Measurements from ENCODE around the gene TNS3.

Gene TNS3

DNA sequence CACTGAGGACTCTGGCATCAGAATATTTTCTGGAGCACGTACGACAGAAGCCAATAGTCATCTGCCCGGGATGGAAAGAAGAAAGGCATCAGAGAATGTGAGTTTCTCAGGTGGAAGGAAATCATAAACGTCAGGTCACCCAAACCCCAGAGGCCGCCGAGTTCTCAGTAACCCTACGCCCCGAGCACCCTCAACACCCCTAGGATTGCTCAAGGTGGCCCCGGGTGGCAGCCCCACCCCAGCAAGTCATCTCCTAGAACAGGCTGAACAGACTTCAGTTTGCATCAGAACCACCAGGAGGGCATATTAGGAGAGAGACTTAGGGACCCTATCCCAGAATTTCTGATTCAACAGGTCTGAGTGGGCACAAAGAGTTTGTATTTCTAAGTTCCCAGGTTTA is 117.6 kb downstream of the TNS3 start:
- DNase-seq, result no peak

- no peak for DNase-seq
These were observed 120.2 kb downstream of the TNS3 start for GRCh38 chr7:47461746-47462145.

- no peak for DNase-seq
These were observed 120.8 kb downstream of the TNS3 start for GRCh38 chr7:47461161-47461560.

DNA sequence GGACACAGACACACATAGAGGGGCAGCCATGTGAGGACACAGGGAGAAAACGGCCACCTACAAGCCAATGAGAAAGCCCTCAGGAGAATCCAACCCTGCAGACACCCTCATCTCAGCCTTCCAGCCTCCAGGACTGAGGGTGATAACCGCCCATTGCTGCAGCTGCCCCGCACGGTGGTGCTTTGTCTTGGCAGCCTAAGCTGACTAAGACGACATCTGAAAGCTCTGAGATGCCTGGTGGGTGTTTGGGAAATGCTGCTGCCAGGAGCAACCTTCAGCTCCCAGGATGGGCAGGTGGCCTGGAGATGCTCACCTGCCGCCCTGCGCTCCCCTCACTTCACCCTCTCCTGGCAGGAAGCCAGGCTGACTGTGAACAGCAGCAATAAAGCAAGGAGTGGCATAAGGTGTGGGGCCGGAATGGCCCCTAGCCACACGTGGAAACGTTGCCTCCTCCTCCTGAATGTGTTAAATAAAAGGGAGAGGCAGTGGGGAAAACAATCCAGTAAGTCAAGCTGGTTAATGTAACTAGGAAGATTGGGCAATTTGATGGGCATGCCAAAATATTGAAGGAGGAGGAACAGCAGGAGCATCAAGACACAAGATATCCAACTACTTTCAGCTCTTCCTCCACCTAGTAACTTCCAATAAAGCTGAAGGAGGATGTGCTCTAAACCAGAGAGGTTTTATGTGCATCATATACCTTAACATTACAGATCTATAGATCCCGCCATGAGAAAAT is 121.5 kb downstream of the TNS3 start:
- no peak for DNase-seq

- DNase-seq, result no peak
These were observed 123.4 kb downstream of the TNS3 start for GRCh38 chr7:47458486-47458885.

DNA sequence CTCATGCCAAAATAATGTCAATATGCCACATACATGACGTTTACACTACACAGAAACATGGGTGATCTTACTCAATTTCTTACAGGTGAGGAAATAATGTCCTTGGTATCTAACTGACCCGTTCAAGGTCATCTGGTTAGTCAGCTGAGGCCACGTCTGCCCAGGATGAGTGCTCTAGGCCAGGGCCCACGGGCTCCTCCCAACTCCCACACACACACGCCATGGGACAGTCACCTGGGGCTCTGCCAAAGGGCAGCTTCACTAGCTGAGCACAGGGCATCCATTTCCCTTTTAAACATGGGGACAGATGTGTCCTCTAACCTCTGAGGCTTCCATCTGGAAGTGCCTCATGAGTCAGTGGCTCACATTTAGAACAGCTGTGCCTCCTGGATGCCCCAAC is 123.9 kb downstream of the TNS3 start:
- DNase-seq, result no peak

- no peak for DNase-seq
These were observed 125.5 kb downstream of the TNS3 start for GRCh38 chr7:47456210-47456955.

DNA sequence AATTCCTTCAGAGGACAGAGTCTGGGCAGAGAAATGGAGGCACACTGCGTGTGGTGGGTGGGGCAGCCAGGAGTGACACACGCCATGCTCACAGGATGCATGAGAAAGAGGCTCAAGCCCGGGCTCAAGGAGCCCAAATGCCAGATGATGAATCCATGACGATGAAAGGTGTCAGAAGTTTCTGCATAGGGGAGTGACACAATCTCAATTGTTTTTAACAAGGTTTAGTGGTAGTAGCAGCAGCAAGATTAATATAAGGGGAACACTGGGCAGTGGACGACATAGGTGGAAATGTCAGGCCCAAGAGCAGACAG is 126.1 kb downstream of the TNS3 start:
- no peak for DNase-seq

- no peak for DNase-seq
These were observed 126.7 kb downstream of the TNS3 start for GRCh38 chr7:47454974-47455871.

DNA sequence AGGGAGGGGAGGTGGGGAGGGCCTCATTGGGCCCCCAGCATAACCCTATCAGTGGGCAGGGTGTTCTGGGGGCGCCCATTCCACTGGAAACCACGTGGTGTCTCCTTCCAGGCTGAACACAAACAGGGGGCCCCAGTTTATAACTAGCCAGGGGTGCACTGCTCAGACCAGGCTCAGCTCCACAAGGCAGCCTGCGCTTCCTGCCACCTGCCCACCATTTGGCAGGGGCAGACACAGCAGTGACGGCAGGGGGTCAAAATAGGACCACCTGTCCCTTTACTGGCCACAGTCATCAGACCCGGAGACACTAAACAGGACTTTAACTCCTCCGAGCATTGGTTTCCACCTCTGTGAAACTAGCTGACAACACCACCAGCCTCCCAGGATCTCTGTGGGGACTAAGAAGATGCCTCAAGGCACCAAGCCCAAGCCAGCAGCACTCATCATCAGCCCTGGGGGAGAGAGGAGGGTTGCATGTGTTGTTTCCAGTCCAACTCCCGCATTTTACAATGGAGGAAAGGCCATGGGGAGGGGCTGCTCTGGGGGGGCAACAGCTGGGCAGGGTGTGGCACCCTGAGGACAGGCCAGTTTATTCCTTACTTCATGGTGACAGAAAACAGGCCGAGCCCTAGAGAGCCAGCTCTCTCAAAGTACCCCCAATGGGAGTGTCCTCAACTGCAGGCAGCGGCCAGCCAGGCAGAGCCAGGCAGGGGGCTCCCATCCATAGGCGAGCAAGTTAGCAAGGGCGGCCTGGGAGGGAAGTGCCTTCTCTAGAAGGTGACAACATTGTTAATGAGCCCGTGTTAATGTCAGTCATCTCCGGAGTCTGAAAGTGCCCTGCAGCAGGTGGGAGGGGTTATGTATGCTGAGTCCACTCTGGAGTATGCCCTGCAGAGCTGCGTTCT is 127.6 kb downstream of the TNS3 start:
- DNase-seq, result no peak

DNA sequence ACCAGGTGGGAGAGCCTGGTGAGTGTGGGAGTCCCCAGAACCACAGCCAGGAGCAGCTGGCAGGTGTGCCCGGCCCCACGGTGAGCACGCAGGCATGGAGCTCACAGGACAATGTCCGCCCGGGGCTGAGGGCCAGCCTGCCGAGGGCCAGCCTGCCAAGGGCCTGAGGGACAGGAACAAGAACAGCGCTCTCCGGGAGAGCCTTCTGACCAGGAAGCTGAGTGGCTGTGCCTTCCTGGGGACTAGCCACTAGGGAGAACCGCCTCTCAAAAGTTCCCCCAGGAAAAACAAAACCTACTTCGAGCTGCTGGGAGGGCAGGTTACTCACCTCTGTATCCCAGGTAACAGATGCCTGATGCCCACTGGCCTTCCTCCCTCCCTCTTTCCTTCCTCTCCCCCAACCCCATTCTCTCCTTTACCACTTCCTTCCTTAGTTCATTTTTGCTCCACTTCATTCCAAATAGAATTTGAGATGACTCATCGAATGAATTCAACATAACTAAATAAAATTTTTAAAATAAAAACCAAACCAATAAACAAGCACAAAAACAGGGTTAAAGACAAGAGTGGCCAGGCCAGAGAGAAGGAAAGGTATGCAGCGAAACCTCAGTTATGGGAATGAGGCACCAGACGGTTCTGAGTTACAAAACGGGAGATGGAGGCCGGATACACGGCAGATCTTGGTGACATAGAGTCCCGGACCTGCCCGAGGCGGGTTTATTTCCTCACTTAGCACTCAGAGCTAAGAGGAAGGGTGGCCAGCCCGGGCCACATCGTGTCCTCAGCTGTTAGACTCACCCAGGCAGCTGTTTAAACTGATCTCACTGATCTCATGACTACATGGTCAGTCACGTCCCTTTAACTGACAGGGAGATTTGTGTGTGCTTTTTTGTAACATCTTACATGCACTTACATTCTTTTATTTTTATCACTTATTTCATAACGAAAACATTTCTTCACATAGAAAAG is 128.5 kb downstream of the TNS3 start:
- no peak for DNase-seq

- DNase-seq, result no peak
These were observed 129.2 kb downstream of the TNS3 start for GRCh38 chr7:47452715-47453092.

GRCh38 chr7:47452295-47452694 is 129.6 kb downstream of the TNS3 start:
- no peak for DNase-seq

DNA sequence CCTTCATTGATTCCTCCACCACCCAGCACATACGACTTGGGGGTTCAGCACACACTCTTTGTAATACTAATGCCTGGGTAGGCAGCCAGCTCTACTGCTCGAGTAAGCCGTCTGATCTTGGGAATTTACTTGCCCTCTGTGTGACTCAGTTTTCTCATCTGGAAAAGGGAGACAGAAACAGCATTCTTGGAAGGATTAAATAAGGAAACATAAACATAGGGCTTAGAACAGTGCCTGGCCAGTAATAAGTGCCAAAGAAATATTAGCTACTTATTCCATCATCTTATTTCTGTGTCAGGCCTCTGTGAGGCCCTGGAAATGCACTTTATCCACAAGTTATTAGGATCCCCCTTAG is 130.1 kb downstream of the TNS3 start:
- DNase-seq, result no peak

GRCh38 chr7:47449810-47450590 is 131.9 kb downstream of the TNS3 start:
- no peak for DNase-seq

GRCh38 chr7:47448971-47449370 is 132.9 kb downstream of the TNS3 start:
- DNase-seq, result no peak

GRCh38 chr7:47447621-47448349 is 134.1 kb downstream of the TNS3 start:
- DNase-seq, result no peak

- no peak for DNase-seq
These were observed 134.9 kb downstream of the TNS3 start for GRCh38 chr7:47446871-47447466.

DNA sequence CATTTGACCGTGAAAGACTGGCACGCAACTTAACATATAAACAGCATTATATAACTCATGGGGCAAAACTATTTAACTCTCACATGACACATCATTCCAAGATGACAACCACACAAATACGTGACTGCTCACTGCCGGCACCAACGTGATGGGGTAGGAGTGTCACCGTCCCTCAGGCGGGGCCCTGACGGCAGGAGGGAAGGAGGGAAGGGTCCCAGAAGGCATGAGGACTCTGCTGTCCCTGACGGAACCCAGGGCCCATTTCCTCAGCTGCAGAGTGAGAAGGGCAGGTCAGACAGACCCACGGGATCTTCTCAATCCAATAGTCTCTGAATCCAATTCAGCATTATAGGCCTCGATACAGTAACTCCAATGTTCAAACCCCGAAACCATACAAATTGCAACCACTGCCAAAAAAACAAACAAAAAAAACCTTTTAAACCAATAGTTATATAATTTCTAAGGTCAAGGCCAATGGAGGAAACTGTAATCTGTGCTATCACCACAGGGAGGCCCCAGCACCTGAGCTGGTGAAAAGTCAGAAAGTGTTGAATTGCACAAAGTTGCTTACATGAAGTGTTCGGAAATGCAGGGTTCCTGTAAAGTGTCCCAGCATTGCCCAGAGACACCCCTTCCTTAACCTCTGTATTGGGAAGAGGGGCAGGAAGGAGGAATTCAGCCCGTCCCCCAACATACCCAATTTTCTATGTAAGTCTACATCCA is 137.4 kb downstream of the TNS3 start:
- no peak for DNase-seq

Measured in activated CD4-positive, alpha-beta T cell treated with anti-CD3 and anti-CD28 coated beads, Interleukin-2, Interleukin-6, amounts not matched to agents 100 ng/mL and 50 ng/mL, durations not matched to agents 16 hours and 8 hours (primary cell).